Thyroid gland (tissue), 4 donors: Measurements from ENCODE around the gene NSFL1C.

Experiments
- POLR2A ChIP-seq, 2 donors: fragments of 450-650 bp; IDR thresholded peaks; one replicate each; pipeline ENCODE4 v1.6.1; 2017; ENCODE audit warnings: antibody characterized with exemption in 2 of 2, mild to moderate bottlenecking in 2 of 2, moderate library complexity in 1 of 2
- TF ChIP-seq, protein P1 (sequence below), 6 experiments: fragments of 200-600 bp in 3 of 6; fragments of 450-650 bp in 3 of 6; sonication (generic) in 3 of 6; IDR thresholded peaks; one replicate each; pipeline ENCODE4 v1.5.1; 2016 to 2019; ENCODE audit warnings: antibody characterized with exemption in 6 of 6, mild to moderate bottlenecking in 2 of 6, inconsistent platforms in 1 of 6, moderate library complexity in 1 of 6

DNA sequence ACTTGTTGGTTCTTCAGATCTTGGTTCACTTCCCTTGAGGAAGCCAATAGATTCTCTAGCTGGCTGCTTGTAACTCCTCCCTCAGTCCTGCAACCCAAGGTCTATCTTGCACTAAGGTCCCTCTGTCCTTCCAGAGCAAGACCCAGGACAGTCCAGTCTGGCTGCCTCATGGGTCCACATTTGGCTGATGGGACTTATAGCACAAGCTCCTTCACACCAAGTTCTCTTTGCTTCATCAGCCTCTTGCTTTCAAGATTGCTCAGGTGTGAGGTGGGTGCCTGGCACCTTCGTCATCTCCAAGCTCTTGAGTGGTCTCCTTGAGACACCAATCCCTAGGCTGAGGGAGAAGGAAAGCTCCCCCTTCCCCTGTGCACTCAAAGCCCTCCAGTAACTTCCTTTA is 28.3 kb downstream of the NSFL1C start:
- TF ChIP-seq, protein P1, sequence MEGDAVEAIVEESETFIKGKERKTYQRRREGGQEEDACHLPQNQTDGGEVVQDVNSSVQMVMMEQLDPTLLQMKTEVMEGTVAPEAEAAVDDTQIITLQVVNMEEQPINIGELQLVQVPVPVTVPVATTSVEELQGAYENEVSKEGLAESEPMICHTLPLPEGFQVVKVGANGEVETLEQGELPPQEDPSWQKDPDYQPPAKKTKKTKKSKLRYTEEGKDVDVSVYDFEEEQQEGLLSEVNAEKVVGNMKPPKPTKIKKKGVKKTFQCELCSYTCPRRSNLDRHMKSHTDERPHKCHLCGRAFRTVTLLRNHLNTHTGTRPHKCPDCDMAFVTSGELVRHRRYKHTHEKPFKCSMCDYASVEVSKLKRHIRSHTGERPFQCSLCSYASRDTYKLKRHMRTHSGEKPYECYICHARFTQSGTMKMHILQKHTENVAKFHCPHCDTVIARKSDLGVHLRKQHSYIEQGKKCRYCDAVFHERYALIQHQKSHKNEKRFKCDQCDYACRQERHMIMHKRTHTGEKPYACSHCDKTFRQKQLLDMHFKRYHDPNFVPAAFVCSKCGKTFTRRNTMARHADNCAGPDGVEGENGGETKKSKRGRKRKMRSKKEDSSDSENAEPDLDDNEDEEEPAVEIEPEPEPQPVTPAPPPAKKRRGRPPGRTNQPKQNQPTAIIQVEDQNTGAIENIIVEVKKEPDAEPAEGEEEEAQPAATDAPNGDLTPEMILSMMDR (IDR thresholded peaks at IDR 0.05), result no peak
- no peak for TF ChIP-seq POLR2A (IDR thresholded peaks at IDR 0.05)
